ENCODE measurements around the gene MLH3.

Gene MLH3

DNA sequence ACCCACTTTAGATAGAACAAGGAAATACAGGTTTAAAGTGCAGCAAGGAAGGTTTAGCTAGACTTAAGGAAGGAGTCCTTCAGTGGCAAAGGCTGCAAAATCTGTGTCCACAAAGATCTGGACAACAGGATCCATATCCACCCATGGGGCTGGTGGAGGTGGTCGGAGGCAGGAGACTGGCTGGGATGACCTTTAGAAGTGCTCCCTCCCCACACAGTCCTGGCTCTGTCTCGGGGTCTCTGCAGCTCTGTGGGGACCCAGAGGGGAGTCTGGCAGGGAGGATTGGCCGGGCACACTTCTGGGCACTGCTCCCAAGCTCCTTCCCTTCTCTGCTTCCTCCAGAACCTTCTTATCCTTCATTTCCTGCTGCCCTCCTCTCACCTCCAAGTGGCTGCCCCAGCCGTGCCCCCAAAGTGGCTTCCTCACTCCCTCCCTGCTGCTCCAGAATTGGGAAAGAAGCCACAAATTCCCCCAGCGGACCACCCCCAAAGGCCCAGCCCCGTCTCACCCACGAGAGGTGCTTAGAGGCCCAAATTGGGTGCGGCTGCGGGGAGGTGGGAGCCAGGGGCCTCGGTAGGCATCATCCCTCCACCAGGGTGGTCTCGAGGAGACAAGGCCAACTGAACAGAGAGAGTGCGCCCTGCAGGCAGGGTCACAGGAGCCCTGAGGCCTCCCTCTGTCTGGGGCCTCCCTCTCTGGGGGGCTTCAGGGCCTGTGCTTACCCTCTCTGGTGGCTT is 73.9 kb downstream of the MLH3 start:
- TF ChIP-seq, protein P1, sequence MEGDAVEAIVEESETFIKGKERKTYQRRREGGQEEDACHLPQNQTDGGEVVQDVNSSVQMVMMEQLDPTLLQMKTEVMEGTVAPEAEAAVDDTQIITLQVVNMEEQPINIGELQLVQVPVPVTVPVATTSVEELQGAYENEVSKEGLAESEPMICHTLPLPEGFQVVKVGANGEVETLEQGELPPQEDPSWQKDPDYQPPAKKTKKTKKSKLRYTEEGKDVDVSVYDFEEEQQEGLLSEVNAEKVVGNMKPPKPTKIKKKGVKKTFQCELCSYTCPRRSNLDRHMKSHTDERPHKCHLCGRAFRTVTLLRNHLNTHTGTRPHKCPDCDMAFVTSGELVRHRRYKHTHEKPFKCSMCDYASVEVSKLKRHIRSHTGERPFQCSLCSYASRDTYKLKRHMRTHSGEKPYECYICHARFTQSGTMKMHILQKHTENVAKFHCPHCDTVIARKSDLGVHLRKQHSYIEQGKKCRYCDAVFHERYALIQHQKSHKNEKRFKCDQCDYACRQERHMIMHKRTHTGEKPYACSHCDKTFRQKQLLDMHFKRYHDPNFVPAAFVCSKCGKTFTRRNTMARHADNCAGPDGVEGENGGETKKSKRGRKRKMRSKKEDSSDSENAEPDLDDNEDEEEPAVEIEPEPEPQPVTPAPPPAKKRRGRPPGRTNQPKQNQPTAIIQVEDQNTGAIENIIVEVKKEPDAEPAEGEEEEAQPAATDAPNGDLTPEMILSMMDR (conservative IDR thresholded peaks at IDR 0.05), result no peak
- TF ChIP-seq ZFX (IDR thresholded peaks at IDR 0.05), result no peak
- no peak overlapping the region for H3K27ac ChIP-seq

DNA sequence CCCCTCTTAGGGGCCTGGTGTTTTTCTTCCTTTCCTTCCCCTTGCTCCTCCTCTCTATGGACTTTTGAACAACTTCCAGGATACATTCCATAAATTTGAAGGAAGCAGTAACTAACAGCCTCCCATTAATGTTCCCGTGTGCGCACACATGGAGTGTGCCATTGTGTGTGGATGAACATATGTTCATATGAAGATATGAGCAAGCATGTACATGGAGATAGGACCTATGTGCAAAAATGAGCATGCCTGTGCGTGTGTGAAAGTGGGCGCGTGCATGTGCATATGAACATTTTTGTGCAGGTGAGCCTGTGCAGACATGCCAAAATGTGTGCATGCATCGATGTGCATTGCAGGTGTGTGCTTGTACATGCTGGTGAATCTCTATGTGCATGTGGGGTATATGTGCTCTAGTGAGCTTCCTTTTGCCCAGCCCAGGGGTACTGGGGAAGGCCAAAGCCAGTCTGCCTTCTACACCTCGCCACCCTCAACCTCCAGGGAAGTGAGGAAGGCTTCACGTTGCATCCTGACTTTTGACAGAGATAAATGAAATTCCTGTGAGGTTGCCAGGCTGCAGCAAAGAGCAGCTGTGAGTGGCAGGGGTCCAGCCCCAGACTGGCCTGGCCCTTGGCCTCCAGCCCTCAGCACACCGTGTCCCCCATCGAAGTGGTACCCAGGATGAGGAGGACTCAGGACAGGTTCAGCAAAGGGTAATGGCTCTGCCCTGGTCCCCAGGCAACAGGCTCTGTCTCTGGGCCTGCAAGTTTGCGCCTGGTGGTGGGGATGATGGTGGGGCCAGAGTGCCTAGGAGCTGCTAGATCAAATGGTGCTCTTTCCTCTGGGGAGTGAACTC is 74.8 kb downstream of the MLH3 start:
- TF ChIP-seq, protein P1 (conservative IDR thresholded peaks at IDR 0.05), result no peak
- TF ChIP-seq ZFX (IDR thresholded peaks at IDR 0.05), result no peak

DNA sequence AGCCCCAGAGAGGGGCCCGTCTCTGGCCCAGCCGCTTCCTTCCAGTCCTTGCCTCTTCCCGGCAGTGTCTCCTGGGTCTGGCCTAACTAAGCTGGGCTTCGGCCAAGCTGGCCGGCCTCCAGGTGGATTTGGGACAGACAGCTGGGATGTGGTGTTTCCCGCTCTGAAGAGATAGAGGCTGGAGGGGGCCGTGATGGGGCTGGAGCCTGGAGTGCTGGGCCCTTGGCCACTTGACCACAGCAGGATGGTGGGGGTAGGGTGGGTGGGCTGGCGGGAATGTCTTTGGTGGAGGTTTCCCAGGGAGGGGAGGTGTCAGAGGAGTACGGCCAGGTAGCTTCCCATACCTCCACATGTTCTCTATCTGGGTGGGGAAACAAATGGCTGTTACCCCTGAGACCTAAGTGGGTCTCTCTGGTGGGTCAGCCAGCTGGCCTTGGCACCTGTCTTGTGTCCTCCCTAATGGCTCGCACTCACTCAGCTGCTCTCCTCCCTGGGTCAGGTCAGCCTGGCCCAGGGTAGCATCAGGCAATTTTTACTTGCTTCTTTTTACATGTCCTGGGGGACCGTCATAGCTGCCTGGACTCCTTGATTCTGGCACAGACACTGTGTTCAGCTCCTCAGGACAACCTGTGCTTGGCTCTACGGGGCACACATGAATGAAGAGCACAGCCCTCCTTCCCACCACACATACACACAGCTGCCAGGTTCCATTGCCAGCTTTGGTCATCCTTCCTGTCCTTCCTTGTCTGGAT is 76.0 kb downstream of the MLH3 start:
- no peak for TF ChIP-seq ZFX (IDR thresholded peaks at IDR 0.05)
- TF ChIP-seq, protein P1 (conservative IDR thresholded peaks at IDR 0.05), result no peak
- no peak overlapping the region for H3K27ac ChIP-seq

More for the DNA sequence above, 74.8 kb downstream of the MLH3 start:
- H3K27ac ChIP-seq, result no peak overlapping the region

DNA sequence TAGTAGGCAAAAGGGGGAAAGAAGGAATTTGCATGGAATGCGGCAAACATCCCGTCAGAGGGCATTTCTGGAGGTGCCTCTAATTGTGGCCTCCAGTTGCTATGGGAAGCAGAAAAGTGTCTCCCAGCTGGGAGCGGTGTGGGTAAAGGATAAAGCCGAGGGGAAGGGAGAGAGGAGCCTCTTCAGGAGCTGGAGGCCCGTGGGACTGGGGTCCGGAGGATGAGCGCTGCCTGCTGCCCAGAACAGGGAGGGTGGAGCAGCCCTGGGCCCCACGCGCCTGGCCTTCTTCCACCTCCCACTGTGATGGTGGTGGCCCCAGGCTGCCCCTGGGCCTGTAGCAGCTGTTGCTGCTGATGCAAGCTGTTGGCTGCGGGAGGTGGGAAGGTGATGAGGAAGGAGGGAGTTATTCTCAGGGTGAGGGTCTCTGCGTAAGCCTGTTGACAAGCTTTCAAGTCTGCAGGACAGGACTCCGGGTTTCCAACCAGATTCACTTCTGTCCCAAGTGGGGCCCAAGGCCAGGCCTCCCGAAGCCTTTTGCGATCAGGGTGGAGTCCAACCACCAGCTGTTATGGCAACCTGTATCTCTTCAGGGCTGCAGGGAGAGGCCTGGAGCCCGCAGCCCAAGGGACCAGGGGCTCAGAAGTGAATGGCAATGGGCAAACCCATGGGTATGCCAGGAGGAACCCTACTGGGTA is 76.8 kb downstream of the MLH3 start:
- no peak overlapping the region for H3K27ac ChIP-seq

DNA sequence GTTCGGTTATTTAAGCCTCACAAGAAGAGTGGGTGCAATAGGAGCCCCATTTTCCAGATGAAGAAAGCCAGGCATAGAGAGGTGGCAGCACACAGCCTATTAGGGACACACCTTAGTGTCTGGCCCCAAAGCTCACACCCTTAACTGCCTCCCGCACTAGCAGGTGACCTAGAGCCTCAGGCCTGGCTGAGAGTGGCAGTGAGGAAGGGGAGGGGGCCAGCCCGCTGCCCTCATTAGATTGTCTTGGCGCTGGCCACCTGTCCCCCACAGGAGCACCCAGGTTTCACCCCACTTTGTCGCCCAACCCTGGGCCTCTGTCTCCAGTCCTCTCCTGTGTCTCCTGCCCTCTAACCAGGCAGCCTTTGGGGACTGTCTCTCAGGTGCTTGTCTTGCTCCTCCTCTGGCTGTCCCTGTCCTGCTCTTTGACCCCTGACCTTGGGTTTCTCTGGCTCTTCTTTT is 77.3 kb downstream of the MLH3 start:
- H3K27ac ChIP-seq, result no peak overlapping the region
- TF ChIP-seq ZFX (IDR thresholded peaks at IDR 0.05), result no peak
- TF ChIP-seq, protein P1 (conservative IDR thresholded peaks at IDR 0.05), result no peak

More for the DNA sequence above, 76.8 kb downstream of the MLH3 start:
- TF ChIP-seq, protein P1 (conservative IDR thresholded peaks at IDR 0.05), result no peak
- no peak for TF ChIP-seq ZFX (IDR thresholded peaks at IDR 0.05)

DNA sequence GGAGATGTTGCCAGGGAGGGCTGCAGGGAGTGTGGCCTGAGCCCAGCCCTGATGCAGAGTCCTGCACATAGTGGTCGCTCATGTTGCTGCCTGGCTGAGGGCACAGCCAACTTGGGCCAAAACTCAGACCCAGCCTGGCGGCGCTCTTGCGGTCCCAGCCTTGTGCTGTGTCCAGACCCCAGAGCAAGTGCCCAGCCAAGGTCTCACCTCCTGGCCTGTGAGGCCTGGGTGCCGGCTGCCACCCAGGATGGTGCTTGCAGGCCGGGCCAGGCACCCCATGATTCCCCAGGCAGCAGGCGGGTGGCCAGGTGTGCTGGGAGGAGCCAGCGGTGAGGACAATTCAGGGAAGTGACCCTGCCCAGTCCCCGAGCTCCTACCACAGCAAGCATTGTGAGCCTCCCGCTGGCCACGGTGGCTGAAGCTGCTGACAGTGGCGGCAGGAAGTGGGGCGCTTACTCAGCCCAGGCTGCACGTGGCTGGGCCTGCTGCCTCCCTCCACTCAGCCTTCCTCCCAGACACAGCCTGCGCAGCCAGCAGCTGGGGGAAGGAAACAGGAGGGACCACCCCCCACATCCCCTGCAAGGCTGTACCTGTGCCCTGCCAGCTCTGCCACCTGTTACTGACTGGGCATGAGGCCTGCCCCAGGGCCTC is 78.1 kb downstream of the MLH3 start:
- H3K27ac ChIP-seq, result no peak overlapping the region
- no peak for TF ChIP-seq ZFX (IDR thresholded peaks at IDR 0.05)
- TF ChIP-seq, protein P1 (conservative IDR thresholded peaks at IDR 0.05), result no peak
